PC-9 (cell line): ENCODE data around the gene DNM3.

ENCODE experiments used
- CTCF ChIP-seq: fragments of 200-600 bp; sonication (generic); conservative IDR thresholded peaks from 2 replicates; pipeline ENCODE4 v1.6.1; 2017; ENCODE audit warnings: mixed run types, antibody characterized with exemption, mild to moderate bottlenecking, moderate library complexity
- EZH2 ChIP-seq: fragments of 200-600 bp; sonication (generic); IDR thresholded peaks from 2 replicates; pipeline ENCODE4 v1.8.0; 2017; ENCODE audit warnings: antibody characterized with exemption, low read depth

GRCh38 chr1:172377565-172377964, 536.3 kb downstream of the DNM3 start:
- TF ChIP-seq CTCF (no peak), EZH2 (no peak)
